ENCODE measurements around the gene ALPL.
A peak's percentile ranks its signal among the peaks of the same experiment; 100 is the strongest.

The ALPL gene

GRCh38 chr1:21530368-21531016 is 21.3 kb downstream of the ALPL start:
- Histone ChIP-seq H3K4me3 (no peak overlapping the region), H3K9me3 (no peaks in the 10 kb centered on the region), H3K36me3 (replicated peaks) (no peaks in the 10 kb centered on the region), H3K27me3 (ENCODE audit: low read depth) (no peaks in the 10 kb centered on the region), H3K4me1 (peaks cover 4% of the 10 kb centered on the region)
- DNase-seq (ENCODE audit: low spot score in 2 of 2) = no peak
- in situ Hi-C loops (cut with MboI; ENCODE audit: low sequenced_read_pairs) = no loop called here

GRCh38 chr1:21531241-21531640 is 22.0 kb downstream of the ALPL start:
- Histone ChIP-seq H3K4me1 (peaks cover 4% of the 10 kb centered on the region), H3K4me3 (no peak overlapping the region), H3K9me3 (no peaks in the 10 kb centered on the region), H3K36me3 (replicated peaks) (no peaks in the 10 kb centered on the region), H3K27me3 (ENCODE audit: low read depth) (no peaks in the 10 kb centered on the region)
- in situ Hi-C loops (cut with MboI; ENCODE audit: low sequenced_read_pairs) = no loop called here
- DNase-seq (ENCODE audit: low spot score in 2 of 2) = no peak

- Histone ChIP-seq H3K36me3 (replicated peaks) (no peaks in the 10 kb centered on the region), H3K27me3 (ENCODE audit: low read depth) (no peaks in the 10 kb centered on the region), H3K4me3 (no peak overlapping the region), H3K4me1 (peaks cover 3% of the 10 kb centered on the region), H3K9me3 (no peaks in the 10 kb centered on the region)
- no peak for DNase-seq (ENCODE audit: low spot score in 2 of 2)
- in situ Hi-C loops (cut with MboI; ENCODE audit: low sequenced_read_pairs) = no loop called here
Measured at GRCh38 chr1:21532496-21532895, 23.3 kb downstream of the ALPL start.

- Histone ChIP-seq H3K9me3 (no peaks in the 10 kb centered on the region), H3K36me3 (replicated peaks) (no peaks in the 10 kb centered on the region), H3K4me1 (no peaks in the 10 kb centered on the region), H3K4me3 (no peak overlapping the region), H3K27me3 (ENCODE audit: low read depth) (no peaks in the 10 kb centered on the region)
- no peak for DNase-seq (ENCODE audit: low spot score in 2 of 2)
- in situ Hi-C loops (cut with MboI; ENCODE audit: low sequenced_read_pairs) = no loop called here
Measured at GRCh38 chr1:21532992-21533534, 23.8 kb downstream of the ALPL start.

GRCh38 chr1:21534146-21534545 is 24.9 kb downstream of the ALPL start:
- Histone ChIP-seq H3K4me3 (no peak overlapping the region), H3K27me3 (ENCODE audit: low read depth) (no peaks in the 10 kb centered on the region), H3K4me1 (no peaks in the 10 kb centered on the region), H3K36me3 (replicated peaks) (no peaks in the 10 kb centered on the region), H3K9me3 (no peaks in the 10 kb centered on the region)
- in situ Hi-C loops (cut with MboI; ENCODE audit: low sequenced_read_pairs) = no loop called here
- no peak for DNase-seq (ENCODE audit: low spot score in 2 of 2)

- no peak overlapping the region for H3K4me3 ChIP-seq
- in situ Hi-C loops (cut with MboI; ENCODE audit: low sequenced_read_pairs) = no loop called here
- H3K9me3 ChIP-seq = no peaks in the 10 kb centered on the region
- no peaks in the 10 kb centered on the region for H3K36me3 ChIP-seq (replicated peaks)
- peak; percentile 47 to 61 for DNase-seq (ENCODE audit: low spot score in 2 of 2)
- H3K27me3 ChIP-seq (ENCODE audit: low read depth) = no peaks in the 10 kb centered on the region
- no peaks in the 10 kb centered on the region for H3K4me1 ChIP-seq
Measured at GRCh38 chr1:21534674-21535378, 25.6 kb downstream of the ALPL start.

DNA sequence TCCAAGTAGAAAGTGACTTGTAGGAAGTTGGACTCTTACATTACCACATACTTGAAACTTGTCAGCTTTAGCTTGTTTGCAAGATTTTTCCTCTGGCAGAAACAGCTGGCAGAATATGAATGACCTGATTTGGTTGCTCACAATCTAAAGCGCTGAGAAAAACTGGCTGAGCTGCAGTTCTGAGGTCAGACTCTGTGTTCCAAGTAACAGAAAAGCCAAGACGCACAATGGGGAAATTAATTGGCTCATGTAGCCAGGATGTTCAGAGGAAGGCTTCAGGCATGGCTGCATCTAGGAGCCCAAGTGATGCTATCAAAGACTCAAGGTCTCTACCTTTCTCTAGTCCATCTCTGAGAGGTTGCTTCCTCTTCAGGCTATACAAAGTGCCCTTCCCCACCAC is 27.0 kb downstream of the ALPL start:
- no peaks in the 10 kb centered on the region for H3K27me3 ChIP-seq (ENCODE audit: low read depth)
- no peaks in the 10 kb centered on the region for H3K4me1 ChIP-seq
- H3K9me3 ChIP-seq = no peaks in the 10 kb centered on the region
- in situ Hi-C loops (cut with MboI; ENCODE audit: low sequenced_read_pairs) = no loop called here
- H3K36me3 ChIP-seq (replicated peaks) = no peaks in the 10 kb centered on the region
- no peak for DNase-seq (ENCODE audit: low spot score in 2 of 2)
- H3K4me3 ChIP-seq = no peak overlapping the region

DNA sequence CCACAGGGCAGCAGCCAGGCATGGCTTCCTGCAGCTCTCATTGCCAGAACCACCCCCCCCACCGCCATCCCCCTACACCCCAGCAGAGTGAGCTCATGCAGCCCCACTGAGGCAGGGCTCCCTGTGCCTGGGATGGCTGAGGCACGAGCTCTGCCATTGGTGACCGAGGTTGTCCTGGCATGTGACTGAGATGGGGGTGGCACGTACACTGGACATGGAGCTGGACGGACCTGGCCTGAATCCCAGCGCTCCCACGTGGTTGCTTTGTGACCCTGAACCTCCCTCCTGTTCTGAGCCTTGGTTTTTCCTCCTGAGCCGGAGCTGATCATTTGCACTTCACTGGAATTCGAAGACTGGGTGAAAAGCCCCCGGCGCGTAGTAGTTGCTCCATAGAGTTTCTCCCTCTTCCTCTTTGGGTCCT is 28.3 kb downstream of the ALPL start:
- no peak for DNase-seq (ENCODE audit: low spot score in 2 of 2)
- in situ Hi-C loops (cut with MboI; ENCODE audit: low sequenced_read_pairs) = no loop called here
- no peak overlapping the region for H3K4me3 ChIP-seq

DNA sequence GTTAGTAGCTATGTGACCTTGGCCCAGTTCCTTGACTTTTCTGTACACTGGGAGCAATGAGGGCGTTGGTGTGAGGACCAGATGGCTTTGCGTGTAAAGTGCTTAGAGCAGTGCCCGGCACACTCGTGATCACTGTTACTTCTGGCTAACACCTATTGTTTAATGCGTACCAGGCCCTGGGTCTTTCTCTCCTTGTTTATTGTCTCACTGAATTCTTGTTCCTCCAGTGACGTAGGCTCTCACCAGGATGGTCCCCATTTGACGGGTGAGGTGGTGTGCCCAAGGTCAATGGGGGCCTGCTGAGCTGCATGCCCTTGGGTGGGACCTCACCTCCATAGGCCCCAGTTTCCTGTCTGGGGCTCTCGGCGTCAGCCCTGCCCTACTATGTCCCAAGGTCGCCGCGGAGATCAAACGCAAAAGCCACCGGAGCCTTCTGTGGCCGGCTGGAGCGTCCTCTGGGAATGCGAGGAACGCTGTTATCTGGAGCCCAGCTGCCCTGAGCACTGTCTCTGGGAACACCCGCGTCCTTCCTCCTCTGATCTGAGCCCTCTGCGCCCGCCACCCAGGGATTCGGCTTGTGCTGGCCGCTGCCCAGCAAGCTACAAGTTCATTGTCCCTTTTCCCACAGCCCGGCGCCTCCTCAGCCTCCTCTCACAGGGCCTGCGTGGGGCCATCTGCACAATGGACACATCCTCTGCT is 28.9 kb downstream of the ALPL start:
- in situ Hi-C loops (cut with MboI; ENCODE audit: low sequenced_read_pairs) = no loop called here
- H3K27me3 ChIP-seq (ENCODE audit: low read depth) = no peaks in the 10 kb centered on the region
- H3K4me1 ChIP-seq = no peaks in the 10 kb centered on the region

More for the DNA sequence above, 28.3 kb downstream of the ALPL start:
- Histone ChIP-seq H3K27me3 (ENCODE audit: low read depth) (no peaks in the 10 kb centered on the region), H3K4me1 (no peaks in the 10 kb centered on the region), H3K9me3 (no peaks in the 10 kb centered on the region), H3K36me3 (replicated peaks) (no peaks in the 10 kb centered on the region)

GRCh38 chr1:21539933-21540332 is 30.7 kb downstream of the ALPL start:
- Histone ChIP-seq H3K4me1 (no peaks in the 10 kb centered on the region), H3K36me3 (replicated peaks) (no peaks in the 10 kb centered on the region), H3K9me3 (no peaks in the 10 kb centered on the region), H3K27me3 (ENCODE audit: low read depth) (no peaks in the 10 kb centered on the region), H3K4me3 (no peak overlapping the region)
- in situ Hi-C loops (cut with MboI; ENCODE audit: low sequenced_read_pairs) = no loop called here
- DNase-seq (ENCODE audit: low spot score in 2 of 2) = peak in 1 of 2 experiments; percentile 63

More for the DNA sequence above, 28.9 kb downstream of the ALPL start:
- DNase-seq (ENCODE audit: low spot score in 2 of 2) = no peak
- Histone ChIP-seq H3K9me3 (no peaks in the 10 kb centered on the region), H3K4me3 (no peak overlapping the region), H3K36me3 (replicated peaks) (no peaks in the 10 kb centered on the region)

DNA sequence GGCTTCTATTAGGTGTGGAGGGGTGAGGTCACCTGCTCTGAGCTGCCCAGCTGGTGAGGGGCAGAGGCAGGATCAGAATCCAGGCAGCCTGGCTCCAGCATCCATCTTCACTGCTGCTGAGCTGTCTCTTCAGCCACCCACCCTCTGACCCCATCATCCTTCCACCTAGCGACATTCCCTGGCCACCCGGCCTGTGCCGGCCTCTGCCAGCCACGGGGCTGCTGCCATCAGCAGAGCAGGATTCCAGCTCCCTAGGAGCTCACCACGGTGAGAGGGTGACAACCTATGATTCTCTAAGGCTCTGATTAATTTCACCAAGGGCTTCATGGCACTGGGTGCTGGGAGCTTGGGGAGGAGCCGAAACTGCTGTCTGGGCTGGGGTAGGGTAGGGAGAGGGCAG is 32.1 kb downstream of the ALPL start:
- in situ Hi-C loops (cut with MboI; ENCODE audit: low sequenced_read_pairs) = no loop called here
- no peaks in the 10 kb centered on the region for H3K36me3 ChIP-seq (replicated peaks)

DNA sequence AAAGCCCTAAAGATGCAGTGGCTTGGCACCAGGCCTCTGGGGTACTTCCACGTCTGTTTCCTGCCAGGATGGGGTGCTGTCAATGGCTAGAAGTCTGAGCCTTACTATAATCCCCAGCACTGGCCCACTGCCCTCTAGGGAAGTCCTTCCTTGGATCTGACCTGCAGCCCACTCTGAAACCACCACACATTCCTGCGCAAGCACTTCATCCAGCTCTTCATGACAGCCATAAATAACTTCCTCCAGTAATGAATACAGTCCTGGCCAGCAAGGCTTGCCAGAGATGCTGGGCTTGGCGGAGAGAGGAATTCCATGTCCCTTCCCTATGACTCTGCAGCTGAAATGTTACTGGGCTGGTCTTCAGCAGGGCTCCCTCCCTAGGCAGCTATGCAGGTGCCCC is 32.6 kb downstream of the ALPL start:
- Histone ChIP-seq H3K9me3 (no peaks in the 10 kb centered on the region), H3K36me3 (replicated peaks) (no peaks in the 10 kb centered on the region), H3K4me1 (no peaks in the 10 kb centered on the region), H3K27me3 (ENCODE audit: low read depth) (no peaks in the 10 kb centered on the region), H3K4me3 (no peak overlapping the region)
- no peak for DNase-seq (ENCODE audit: low spot score in 2 of 2)
- in situ Hi-C loops (cut with MboI; ENCODE audit: low sequenced_read_pairs) = no loop called here

More for the DNA sequence above, 32.1 kb downstream of the ALPL start:
- Histone ChIP-seq H3K4me3 (no peak overlapping the region), H3K27me3 (ENCODE audit: low read depth) (no peaks in the 10 kb centered on the region), H3K4me1 (no peaks in the 10 kb centered on the region), H3K9me3 (no peaks in the 10 kb centered on the region)
- DNase-seq (ENCODE audit: low spot score in 2 of 2) = no peak

GRCh38 chr1:21543598-21543997 is 34.4 kb downstream of the ALPL start:
- Histone ChIP-seq H3K4me3 (no peak overlapping the region), H3K9me3 (no peaks in the 10 kb centered on the region), H3K27me3 (ENCODE audit: low read depth) (no peaks in the 10 kb centered on the region), H3K4me1 (no peaks in the 10 kb centered on the region), H3K36me3 (replicated peaks) (no peaks in the 10 kb centered on the region)
- in situ Hi-C loops (cut with MboI; ENCODE audit: low sequenced_read_pairs) = no loop called here
- DNase-seq (ENCODE audit: low spot score in 2 of 2) = no peak

DNA sequence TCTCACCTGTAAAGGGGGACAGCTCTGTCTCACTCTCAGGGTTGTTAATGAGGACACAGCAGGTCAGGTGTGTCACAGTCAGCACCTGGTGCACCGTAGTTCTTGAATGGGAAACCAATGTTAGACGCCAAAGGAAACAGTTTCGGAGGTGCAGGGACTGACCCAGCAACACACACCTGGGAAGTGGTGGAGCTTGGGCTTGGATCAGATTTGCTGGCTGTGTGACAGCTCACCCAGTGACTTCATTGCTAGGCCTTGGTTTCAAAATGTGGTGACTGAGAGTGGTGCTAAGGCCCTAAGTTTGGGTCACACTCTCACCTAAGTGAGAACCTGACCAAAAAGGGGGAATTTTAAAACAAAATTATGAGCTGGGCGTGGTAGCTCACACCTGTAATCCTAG is 34.9 kb downstream of the ALPL start:
- in situ Hi-C loops (cut with MboI; ENCODE audit: low sequenced_read_pairs) = no loop called here
- DNase-seq (ENCODE audit: low spot score in 2 of 2) = no peak

More for the DNA sequence above, 34.9 kb downstream of the ALPL start:
- Histone ChIP-seq H3K36me3 (replicated peaks) (no peaks in the 10 kb centered on the region), H3K27me3 (ENCODE audit: low read depth) (no peaks in the 10 kb centered on the region), H3K4me3 (no peak overlapping the region), H3K9me3 (no peaks in the 10 kb centered on the region), H3K4me1 (no peaks in the 10 kb centered on the region)

Measured in HAP-1 (cell line).